ENCODE results near the gene PIP5K1B.

The PIP5K1B gene

DNA sequence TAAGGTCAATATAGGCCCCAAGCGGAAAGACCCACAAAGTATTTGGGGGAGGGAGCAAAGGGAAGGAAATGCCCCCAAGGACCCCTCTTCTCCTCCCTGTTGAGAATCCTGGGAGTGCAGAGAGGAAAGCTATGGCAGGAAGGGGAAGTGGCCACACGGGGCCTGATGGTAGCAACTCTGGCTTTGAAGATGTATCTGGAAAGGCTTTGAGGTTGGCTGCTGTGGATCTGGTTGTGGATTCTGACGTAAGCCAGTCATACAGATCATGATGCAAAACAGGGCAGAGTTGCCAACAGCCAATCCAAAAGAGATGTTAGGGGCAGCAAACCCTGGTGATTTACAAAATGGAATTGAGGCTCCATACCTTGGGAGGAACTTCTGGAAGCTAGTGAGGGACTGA, 200.1 kb downstream of the PIP5K1B start:
- no peak for TF ChIP-seq ZFX (IDR thresholded peaks at IDR 0.05)
- TF ChIP-seq, protein P1, sequence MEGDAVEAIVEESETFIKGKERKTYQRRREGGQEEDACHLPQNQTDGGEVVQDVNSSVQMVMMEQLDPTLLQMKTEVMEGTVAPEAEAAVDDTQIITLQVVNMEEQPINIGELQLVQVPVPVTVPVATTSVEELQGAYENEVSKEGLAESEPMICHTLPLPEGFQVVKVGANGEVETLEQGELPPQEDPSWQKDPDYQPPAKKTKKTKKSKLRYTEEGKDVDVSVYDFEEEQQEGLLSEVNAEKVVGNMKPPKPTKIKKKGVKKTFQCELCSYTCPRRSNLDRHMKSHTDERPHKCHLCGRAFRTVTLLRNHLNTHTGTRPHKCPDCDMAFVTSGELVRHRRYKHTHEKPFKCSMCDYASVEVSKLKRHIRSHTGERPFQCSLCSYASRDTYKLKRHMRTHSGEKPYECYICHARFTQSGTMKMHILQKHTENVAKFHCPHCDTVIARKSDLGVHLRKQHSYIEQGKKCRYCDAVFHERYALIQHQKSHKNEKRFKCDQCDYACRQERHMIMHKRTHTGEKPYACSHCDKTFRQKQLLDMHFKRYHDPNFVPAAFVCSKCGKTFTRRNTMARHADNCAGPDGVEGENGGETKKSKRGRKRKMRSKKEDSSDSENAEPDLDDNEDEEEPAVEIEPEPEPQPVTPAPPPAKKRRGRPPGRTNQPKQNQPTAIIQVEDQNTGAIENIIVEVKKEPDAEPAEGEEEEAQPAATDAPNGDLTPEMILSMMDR (conservative IDR thresholded peaks at IDR 0.05) = no peak
- H3K27ac ChIP-seq = peak overlapping the region; percentile 37; the same call in 1 of the 2 replicates

DNA sequence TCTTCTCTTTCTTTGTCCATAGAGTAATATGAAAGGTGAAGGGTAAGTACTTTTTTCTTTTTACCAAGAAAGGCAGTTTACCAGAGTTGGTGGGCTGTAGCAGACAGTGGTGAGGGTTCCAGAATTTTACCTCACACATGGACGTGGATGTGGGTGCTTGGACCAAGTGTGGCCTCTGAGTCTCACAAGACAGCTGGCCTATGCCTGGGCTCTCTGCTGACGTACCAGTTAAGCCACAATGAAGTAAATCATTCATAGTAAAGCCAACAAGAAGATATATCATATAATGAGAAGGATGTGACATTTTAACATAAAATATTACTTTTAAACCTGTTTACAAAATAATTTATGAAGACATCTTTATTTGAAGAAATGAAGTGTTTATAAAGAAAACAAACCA, 202.9 kb downstream of the PIP5K1B start:
- TF ChIP-seq ZFX (IDR thresholded peaks at IDR 0.05) = no peak
- TF ChIP-seq, protein P1 (conservative IDR thresholded peaks at IDR 0.05) = no peak
- H3K27ac ChIP-seq = no peak overlapping the region

DNA sequence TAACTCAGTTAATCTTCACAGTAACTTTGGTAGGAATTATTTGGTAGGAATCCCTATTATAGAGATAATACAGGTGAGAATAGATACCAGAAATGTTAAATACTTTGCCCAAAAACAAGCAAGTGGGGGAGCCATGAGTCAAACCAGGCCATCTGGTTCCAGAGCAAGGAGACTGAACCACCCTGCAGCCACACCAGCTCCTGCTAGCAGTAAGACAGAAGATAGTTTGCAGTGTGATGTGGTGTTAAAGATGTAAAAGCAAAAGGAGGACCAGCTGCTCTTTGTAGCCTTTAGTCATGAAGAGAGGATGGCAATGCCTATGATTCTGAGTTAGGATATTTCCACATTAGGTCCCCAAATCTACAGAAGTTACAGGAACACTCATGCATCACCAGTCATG, 207.5 kb downstream of the PIP5K1B start:
- TF ChIP-seq ZFX (IDR thresholded peaks at IDR 0.05) = no peak
- TF ChIP-seq, protein P1 (conservative IDR thresholded peaks at IDR 0.05) = no peak
- peak overlapping the region; percentile 67; the same call in 1 of the 2 replicates for H3K27ac ChIP-seq

DNA sequence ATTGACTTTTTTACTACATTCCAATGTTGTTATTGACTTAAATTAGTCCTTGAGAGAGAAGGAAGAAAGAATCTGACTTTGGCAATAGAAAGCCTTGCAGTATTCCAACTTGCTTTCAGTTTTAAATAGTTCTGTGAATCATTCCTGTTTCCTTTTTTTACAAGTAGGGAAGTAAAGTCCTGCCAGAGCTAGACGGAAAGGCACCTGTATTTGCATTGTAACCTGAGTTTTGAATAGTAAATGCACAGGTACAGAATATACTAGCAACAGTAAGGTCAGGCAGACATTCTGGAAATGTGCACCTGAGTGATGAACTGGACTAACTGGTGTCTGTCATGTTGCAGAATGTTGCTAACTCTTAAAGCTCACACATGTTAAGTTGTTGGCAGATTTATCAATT, 208.0 kb downstream of the PIP5K1B start:
- TF ChIP-seq, protein P1 (conservative IDR thresholded peaks at IDR 0.05) = no peak
- TF ChIP-seq ZFX (IDR thresholded peaks at IDR 0.05) = no peak
- no peak overlapping the region; the same call in 1 of the 2 replicates for H3K27ac ChIP-seq

DNA sequence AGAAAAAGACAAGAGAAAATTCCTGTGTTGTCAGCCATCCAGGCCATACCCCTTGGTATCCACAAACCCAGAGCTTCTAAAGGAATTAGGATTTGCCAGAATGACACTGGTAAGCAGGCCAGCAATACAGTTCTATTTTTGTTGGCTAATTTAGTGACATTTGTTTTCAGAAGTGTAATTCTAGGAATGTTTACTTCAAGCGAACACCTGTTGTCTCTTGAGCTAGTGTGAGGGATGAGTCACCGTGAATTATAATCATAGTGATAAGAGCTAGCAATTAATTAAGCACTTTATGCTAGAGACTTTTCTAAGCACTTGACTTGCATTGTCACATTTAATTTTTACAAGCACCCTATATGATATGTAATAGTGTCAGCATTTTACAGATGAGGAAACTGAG, 209.7 kb downstream of the PIP5K1B start:
- no peak overlapping the region for H3K27ac ChIP-seq
- no peak for TF ChIP-seq ZFX (IDR thresholded peaks at IDR 0.05)
- TF ChIP-seq, protein P1 (conservative IDR thresholded peaks at IDR 0.05) = no peak

DNA sequence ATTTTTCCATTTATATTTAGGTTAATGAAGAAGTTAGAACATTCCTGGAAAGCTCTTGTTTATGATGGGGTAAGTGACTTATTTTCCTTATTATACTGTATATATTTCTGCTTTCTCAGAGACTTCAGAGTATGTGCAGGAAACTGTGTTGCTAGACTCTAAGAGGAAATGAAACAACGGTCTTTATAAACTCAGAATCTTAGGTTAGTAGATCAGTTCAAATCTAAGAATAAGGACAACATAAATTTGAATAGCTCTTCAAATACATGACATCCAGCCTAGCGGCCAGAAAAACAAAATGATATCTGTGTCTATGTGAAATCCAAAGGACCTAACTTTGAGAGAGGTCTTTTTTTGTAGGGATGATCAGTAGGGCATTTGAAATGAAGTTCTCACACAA, 214.6 kb downstream of the PIP5K1B start:
- TF ChIP-seq, protein P1 (conservative IDR thresholded peaks at IDR 0.05) = no peak
- no peak for TF ChIP-seq ZFX (IDR thresholded peaks at IDR 0.05)
- no peak overlapping the region for H3K27ac ChIP-seq

DNA sequence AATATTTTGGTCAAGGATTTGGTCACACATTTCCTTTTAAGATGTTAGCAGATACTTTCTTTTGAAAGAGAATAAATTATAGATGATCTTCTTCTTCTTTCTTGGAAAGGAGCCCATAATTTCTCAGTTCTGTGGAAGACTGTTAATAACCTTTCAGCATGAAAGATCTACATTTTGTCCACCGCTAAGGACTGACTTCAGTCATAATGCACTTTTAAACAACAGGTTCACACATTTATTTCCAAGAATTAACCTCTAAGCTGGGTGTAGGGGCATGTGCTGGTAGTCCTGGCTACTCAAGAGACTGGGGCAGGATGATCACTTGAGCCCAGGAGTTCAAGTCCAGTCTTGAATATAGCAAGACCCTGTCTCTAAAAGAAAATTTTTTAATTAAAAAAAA, 215.9 kb downstream of the PIP5K1B start:
- TF ChIP-seq ZFX (IDR thresholded peaks at IDR 0.05) = no peak
- TF ChIP-seq, protein P1 (conservative IDR thresholded peaks at IDR 0.05) = no peak

More for the DNA sequence above, 215.9 kb downstream of the PIP5K1B start:
- no peak overlapping the region for H3K27ac ChIP-seq

Measured in C4-2B (cell line).